Upper lobe of left lung (tissue), 6 donors: Measurements from ENCODE around the gene NAA16. TPM values are rescaled to one million over a fixed set of nuclear protein-coding genes. Genes with fewer than 3 reads are reported as not detected.

Experiments used
- ATAC-seq, 2 donors: fragments of 200-7000 bp; cut with Tn5 transposase; one replicate each; pipeline ENCODE4 v1.9.1; 2022; ENCODE audit warnings: mild to moderate bottlenecking in 2 of 2, moderate library complexity in 2 of 2; ENCODE audit not compliant: low FRiP score in 2 of 2
- DNase-seq, 2 donors: peaks; one replicate each; pipeline ENCODE4 v3.0.0-alpha.2; 2019 to 2020
- H3K27ac ChIP-seq, 4 donors: fragments of 200-600 bp; sonication (generic); one replicate each; pipeline ENCODE4 v1.5.1; 2016 to 2019
- H3K27me3 ChIP-seq, 4 donors: fragments of 200-600 bp; sonication (generic); one replicate each; pipeline ENCODE4 v1.5.1; 2017 to 2019
- H3K36me3 ChIP-seq, 4 donors: fragments of 200-600 bp; sonication (generic); one replicate each; pipeline ENCODE4 v1.5.1; 2016 to 2019
- H3K4me1 ChIP-seq, 4 donors: fragments of 200-600 bp; sonication (generic); one replicate each; pipeline ENCODE4 v1.5.1; 2018 to 2019
- H3K4me3 ChIP-seq, 4 donors: fragments of 200-600 bp; sonication (generic); one replicate each; pipeline ENCODE4 v1.5.1; 2017 to 2019; ENCODE audit warnings: mild to moderate bottlenecking in 2 of 4, moderate library complexity in 1 of 4
- H3K9me3 ChIP-seq, 4 donors: fragments of 200-600 bp; sonication (generic); one replicate each; pipeline ENCODE4 v1.5.1; 2018 to 2019
- EP300 ChIP-seq, 4 donors: sonication (generic); formaldehyde crosslinking; IDR thresholded peaks; one replicate each; pipeline ENCODE4 v1.5.1; 2017; ENCODE audit warnings: antibody characterized with exemption in 4 of 4, control low read depth in 2 of 4
- POLR2A ChIP-seq, 4 donors: fragments of 450-650 bp; IDR thresholded peaks; one replicate each; pipeline ENCODE4 v1.5.1; 2016 to 2017; ENCODE audit warnings: antibody characterized with exemption in 4 of 4, mild to moderate bottlenecking in 2 of 4
- POLR2AphosphoS5 ChIP-seq, 2 donors: sonication (generic); formaldehyde crosslinking; IDR thresholded peaks; one replicate each; pipeline ENCODE4 v1.5.1; 2017; ENCODE audit warnings: antibody characterized with exemption in 2 of 2
- WGBS, 2 donors: methylation state at CpG; one replicate each; pipeline ENCODE4 v1.1.5; 2017 to 2018; 5-methylcytosine and 5-hydroxymethylcytosine counted together
- total RNA-seq, 6 donors: library from RNA; depleted of rRNA in 4 of 6; stranded (reverse); fragments of >200 nt in 4 of 6; gene quantifications; one replicate each; pipeline versions ENCODE4 v1.1.0 to v1.2.1, GENCODE V29; 2016 to 2021
- TF ChIP-seq, protein P1 (sequence below), 6 experiments: fragments of 450-650 bp in 4 of 6; fragments of 200-600 bp in 2 of 6; sonication (generic) in 2 of 6; IDR thresholded peaks; one replicate each; pipeline ENCODE4 v1.5.1; 2016 to 2019; ENCODE audit warnings: antibody characterized with exemption in 6 of 6
- donor health status: DM: no; HTN: no; CAD: no; lungs with moderate emphysema.
- donor health status: DM: no; HTN: yes; CAD: no; lungs with severe emphysema.

NAA16 gene
- total RNA-seq, 6 donors from 2014 or later = 14.3 to 35.6 (median 18.7) TPM

DNA sequence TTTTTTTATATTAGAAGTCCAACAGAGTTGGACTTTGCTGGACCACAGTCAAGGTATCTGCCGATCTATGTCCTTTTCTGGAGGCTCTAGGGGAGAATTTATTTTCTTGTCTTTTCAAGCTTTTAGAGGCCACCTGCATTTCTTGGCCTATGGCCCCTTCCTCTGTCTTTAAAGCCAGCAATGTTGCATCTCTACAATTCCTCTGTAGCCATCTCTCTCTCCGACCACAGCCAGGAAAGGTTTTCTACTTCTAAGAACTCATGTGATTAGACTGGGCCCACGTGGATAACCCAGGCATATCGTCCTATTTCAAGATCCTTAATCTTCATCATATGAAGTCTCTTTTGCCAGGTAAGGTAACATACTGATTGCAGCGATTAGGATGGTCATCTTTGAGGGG, 102.8 kb downstream of the NAA16 start:
- no peak overlapping the region for H3K27ac ChIP-seq
- H3K4me1 ChIP-seq = no peaks in the 10 kb centered on the region
- H3K9me3 ChIP-seq = no peaks in the 10 kb centered on the region
- TF ChIP-seq POLR2A (IDR thresholded peaks at IDR 0.05) (no peak), EP300 (IDR thresholded peaks at IDR 0.05) (no peak), POLR2AphosphoS5 (IDR thresholded peaks at IDR 0.05) (no peak)
- TF ChIP-seq, protein P1, sequence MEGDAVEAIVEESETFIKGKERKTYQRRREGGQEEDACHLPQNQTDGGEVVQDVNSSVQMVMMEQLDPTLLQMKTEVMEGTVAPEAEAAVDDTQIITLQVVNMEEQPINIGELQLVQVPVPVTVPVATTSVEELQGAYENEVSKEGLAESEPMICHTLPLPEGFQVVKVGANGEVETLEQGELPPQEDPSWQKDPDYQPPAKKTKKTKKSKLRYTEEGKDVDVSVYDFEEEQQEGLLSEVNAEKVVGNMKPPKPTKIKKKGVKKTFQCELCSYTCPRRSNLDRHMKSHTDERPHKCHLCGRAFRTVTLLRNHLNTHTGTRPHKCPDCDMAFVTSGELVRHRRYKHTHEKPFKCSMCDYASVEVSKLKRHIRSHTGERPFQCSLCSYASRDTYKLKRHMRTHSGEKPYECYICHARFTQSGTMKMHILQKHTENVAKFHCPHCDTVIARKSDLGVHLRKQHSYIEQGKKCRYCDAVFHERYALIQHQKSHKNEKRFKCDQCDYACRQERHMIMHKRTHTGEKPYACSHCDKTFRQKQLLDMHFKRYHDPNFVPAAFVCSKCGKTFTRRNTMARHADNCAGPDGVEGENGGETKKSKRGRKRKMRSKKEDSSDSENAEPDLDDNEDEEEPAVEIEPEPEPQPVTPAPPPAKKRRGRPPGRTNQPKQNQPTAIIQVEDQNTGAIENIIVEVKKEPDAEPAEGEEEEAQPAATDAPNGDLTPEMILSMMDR (IDR thresholded peaks at IDR 0.05) = no peak
- no peaks in the 10 kb centered on the region for H3K36me3 ChIP-seq
- H3K4me3 ChIP-seq = no peak overlapping the region
- ATAC-seq = no peak
- no peaks in the 10 kb centered on the region for H3K27me3 ChIP-seq
- WGBS, 2 donors = 93 to 94% methylated on average over 5 of the region's 5 CpGs
- DNase-seq = no peak

DNA sequence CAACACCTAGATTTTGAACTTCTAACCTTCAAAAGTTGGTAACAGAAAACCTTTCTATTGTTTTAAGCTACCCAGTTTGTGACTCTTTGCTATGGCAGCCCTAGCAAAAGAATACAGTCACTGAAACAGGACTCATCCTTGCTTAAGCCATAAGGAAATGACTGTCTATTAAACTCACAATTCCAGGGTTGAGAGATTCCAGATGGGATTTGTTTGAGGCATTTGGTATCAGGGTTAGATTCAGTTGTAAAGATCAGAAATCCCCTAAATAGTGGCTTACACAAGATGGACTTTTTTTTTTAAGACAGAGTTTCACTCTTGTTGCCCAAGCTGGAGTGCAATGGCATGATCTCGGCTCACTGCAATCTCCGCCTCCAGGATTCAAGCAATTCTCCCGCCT, 105.2 kb downstream of the NAA16 start:
- DNase-seq = no peak
- no peaks in the 10 kb centered on the region for H3K36me3 ChIP-seq
- no peak overlapping the region for H3K4me3 ChIP-seq
- no peak for ATAC-seq
- TF ChIP-seq POLR2A (IDR thresholded peaks at IDR 0.05) (no peak), POLR2AphosphoS5 (IDR thresholded peaks at IDR 0.05) (no peak), EP300 (IDR thresholded peaks at IDR 0.05) (no peak)
- TF ChIP-seq, protein P1 (IDR thresholded peaks at IDR 0.05) = no peak
- no peak overlapping the region for H3K27ac ChIP-seq
- H3K4me1 ChIP-seq = no peaks in the 10 kb centered on the region
- no peaks in the 10 kb centered on the region for H3K27me3 ChIP-seq
- H3K9me3 ChIP-seq = no peaks in the 10 kb centered on the region
- WGBS, 2 donors = 31 to 33% methylated on average over 3 of the region's 3 CpGs

DNA sequence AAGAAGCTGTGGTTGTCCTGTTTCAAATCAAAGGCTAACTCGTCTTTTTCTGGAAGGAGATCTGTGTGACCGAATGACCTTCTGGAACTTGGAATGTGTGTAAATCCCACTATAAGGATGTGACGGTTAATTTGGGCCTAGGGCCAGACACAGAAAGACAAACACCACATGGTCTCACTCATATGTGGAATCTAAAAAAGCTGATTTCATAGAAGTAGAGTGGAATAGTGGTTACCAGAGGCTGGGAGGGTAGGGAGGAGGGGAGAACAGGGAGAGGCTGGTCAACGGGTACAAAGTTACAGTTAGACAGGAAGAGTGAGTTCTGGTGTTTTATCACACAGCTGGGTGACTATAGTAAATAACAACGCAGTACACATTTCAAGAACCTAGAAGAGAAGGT, 107.0 kb downstream of the NAA16 start:
- TF ChIP-seq POLR2AphosphoS5 (IDR thresholded peaks at IDR 0.05) = no peak
- no peak for TF ChIP-seq EP300 (IDR thresholded peaks at IDR 0.05)
- TF ChIP-seq, protein P1 (IDR thresholded peaks at IDR 0.05) = no peak
- TF ChIP-seq POLR2A (IDR thresholded peaks at IDR 0.05) = no peak
- no peaks in the 10 kb centered on the region for H3K36me3 ChIP-seq
- no peak overlapping the region for H3K4me3 ChIP-seq
- H3K27me3 ChIP-seq = no peaks in the 10 kb centered on the region
- H3K4me1 ChIP-seq = no peaks in the 10 kb centered on the region
- DNase-seq (no peak), ATAC-seq (no peak)
- WGBS, 2 donors = 39 to 41% methylated on average over 5 of the region's 5 CpGs
- H3K9me3 ChIP-seq = no peaks in the 10 kb centered on the region
- no peak overlapping the region for H3K27ac ChIP-seq

DNA sequence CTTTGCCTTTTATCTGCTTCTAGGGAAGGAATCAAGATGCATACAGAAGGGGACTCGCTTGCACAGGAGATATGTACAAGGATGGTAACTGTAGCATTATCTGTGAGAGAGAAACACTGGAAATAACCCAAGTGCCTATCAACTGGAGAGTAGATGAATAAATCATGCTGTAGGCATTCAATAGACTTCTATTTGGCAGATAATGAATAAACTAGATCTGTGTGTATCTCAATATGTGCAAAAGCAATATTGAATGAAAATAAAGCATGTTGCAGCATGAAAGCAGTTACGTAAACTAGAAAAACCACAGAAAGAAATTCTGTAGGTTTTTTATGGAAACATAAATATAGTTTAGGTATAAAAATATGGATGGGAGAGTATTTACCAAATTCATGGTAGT, 107.7 kb downstream of the NAA16 start:
- TF ChIP-seq POLR2AphosphoS5 (IDR thresholded peaks at IDR 0.05) = no peak
- TF ChIP-seq POLR2A (IDR thresholded peaks at IDR 0.05) = no peak
- TF ChIP-seq, protein P1 (IDR thresholded peaks at IDR 0.05) = no peak
- TF ChIP-seq EP300 (IDR thresholded peaks at IDR 0.05) = no peak
- 83 to 98% methylated on average over 2 of the region's 2 CpGs for WGBS, 2 donors
- ATAC-seq = no peak

DNA sequence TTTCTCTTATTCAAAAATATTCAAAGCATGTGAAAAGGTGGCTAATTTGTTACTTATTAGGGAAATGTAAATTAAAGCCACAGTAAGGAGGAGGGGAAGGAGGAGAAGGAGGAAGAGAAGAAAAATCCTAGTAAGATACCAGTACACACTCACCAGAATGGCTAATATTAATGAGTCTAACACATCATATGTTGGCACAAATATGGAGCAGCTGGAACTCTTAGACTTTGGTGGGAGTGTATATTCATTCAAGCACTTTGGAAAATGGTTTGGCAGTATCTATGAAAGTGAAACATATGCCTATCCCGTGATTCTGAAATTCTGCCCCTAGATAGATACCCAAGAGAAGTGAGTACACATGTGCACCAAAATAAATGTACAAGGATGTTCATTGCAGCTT, 108.1 kb downstream of the NAA16 start:
- H3K27me3 ChIP-seq = no peaks in the 10 kb centered on the region
- H3K4me1 ChIP-seq = no peaks in the 10 kb centered on the region
- WGBS, 2 donors = 72 to 75% methylated on average over 1 of the region's 1 CpG
- H3K9me3 ChIP-seq = no peaks in the 10 kb centered on the region
- no peak overlapping the region for H3K27ac ChIP-seq
- H3K4me3 ChIP-seq = no peak overlapping the region
- no peaks in the 10 kb centered on the region for H3K36me3 ChIP-seq
- no peak for TF ChIP-seq POLR2AphosphoS5 (IDR thresholded peaks at IDR 0.05)
- TF ChIP-seq POLR2A (IDR thresholded peaks at IDR 0.05) = no peak
- TF ChIP-seq EP300 (IDR thresholded peaks at IDR 0.05) = no peak
- TF ChIP-seq, protein P1 (IDR thresholded peaks at IDR 0.05) = no peak
- no peak for DNase-seq
- ATAC-seq = no peak

More for the DNA sequence above, 107.7 kb downstream of the NAA16 start:
- Histone ChIP-seq H3K36me3 (no peaks in the 10 kb centered on the region), H3K27ac (no peak overlapping the region), H3K9me3 (no peaks in the 10 kb centered on the region), H3K4me3 (no peak overlapping the region), H3K27me3 (no peaks in the 10 kb centered on the region), H3K4me1 (no peaks in the 10 kb centered on the region)
- no peak for DNase-seq
